NCI-H2196 (cell line): ENCODE data around the gene PITX1.

Experiments
- DNase-seq: peaks from one replicate; lab custom pipeline; 2025; ENCODE audit not compliant: unreplicated experiment; lab: John Stamatoyannopoulos, UW

PITX1 gene

DNA sequence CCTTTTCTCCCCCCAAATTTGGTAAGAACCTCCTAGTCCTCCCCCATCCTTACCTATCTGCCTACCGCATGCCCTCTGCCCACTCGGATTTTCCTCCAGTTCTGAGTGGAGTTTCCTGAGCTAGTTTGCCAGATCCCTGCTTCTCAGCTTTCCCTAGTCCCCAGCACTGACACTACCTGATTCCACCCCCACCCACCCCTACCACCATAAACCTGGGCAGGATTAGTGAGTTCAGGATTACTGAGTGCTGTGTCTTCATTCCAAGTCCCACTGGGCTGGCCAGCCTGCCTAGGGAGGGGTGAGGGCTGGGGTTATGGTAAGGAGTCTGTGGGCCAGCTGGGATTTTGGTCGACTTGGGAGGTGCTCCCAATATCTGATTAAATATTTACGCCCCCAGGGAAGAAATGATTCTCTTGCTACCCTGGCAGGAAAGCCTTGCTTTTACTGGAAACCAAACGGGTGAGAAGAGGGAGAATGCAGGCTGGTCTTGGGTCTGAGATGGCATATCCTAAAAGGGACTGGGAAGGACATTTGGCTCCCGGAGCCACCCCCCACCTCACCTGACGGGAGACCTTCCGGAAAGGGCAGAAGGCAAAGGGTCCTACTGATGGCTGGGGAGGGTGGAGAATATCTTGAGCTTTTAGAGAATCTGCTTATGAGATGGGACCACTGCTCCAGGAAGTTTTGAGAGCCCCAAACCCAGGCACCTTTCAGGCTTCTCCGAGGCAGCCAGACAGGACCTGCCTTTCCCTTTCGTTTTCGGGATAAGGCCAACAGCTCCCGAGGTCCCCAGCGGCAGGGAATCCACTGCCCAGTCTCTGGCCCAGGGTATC is 3.7 kb downstream of the PITX1 start:
- no peak for DNase-seq

DNA sequence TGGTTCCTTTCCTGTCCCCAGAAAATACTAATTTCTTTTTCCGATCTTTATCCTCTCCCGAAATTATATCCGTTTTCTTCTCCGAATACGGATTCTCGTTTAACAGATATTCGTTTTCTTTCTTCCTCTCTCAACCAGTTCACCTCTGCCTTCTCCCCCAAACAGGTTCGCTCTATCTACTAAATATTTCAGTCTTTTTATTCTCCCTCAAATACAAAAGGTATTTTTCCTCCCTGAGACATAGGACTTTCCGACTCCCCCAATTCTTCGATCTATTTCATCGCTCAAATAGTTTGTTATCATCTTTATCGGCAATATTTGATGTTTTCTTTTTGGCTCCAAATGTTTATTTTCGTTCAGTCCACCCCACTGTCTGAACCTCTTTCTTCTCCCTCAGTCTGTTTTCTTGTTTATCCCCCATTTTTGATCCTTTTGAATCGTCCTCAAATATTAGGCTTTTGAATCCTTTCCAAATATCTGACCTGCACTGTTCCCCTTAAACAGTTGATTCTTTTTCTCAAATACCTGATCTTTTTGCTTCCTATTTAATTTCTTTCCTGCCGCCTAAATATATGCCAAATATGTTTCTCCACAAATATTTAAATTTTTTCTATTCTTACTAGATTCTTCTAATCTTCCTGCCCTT is 4.4 kb downstream of the PITX1 start:
- no peak for DNase-seq

DNA sequence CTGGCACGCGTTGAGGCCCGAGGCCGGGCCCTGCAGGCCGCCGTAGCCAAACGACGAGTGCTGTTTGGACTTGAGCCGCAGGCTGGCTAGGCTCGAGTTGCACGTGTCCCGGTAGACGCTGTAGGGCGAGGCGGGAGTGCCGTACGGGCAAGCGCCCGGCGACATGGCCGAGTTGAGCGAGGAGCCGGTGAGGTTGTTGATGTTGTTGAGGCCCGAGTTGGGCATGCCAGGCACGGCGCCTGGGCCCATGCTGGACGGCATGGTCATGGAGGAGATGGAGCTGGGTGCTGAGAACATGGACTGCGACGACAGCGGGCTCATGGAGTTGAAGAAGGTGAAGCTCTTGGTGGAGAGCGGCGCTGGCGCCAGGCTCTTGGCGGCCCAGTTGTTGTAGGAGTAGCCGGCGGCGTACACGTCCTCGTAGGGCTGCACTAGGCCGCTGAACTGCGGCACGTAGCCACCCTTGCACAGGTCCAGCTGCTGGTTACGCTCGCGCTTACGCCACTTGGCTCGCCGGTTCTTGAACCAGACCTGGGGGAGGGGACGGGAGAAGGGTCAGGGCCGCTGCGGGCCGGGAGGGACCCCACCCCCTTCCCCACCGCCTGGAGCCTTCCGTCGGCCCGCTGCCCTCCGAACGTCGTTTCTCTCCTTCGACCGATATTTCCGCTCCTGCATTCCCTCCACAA is 5.1 kb downstream of the PITX1 start:
- no peak for DNase-seq

DNA sequence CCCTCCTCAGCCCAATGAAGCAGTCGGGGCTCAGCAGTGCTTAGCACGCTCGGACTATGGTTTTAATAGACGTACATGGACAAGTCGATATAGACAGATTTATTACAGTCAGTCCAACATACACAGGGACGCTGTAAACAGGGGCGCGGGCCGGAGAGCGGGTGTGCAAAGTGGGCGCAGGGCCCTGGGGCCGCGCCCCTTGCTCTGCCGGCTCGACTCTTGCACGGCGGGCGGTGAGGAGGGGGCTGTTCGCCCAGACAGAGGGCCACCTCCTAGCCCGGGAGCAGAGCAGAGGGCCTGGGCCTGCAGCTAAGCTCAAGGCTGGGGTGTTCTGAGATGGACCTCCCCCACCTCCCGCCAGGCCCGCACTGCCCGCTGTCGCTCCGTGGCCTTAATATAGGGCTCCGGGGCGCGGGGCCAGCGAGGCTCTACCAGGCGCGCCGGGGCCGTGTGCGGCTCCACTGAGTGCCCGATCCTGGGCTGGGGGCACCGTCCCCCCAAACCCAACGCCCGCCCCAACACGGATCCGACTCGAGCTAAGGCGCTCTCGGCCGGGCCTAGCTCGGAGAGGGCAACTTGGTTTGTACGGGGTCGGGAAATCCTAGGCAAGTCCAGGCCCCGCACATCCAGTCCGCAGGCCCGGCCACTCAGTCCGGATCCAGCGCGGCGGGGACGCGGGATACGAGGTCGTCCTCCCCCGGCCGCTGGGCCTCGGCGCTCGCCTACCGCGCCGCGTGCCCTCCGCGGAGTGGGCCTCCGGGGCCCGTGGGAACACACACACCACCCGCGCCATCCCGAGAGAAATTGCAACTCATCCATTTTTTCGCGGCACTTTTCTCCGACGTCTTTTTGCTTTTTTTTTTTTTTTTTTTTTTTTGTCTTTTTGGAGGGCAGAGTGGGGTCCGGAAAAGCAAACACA is 6.1 kb downstream of the PITX1 start:
- no peak for DNase-seq

DNA sequence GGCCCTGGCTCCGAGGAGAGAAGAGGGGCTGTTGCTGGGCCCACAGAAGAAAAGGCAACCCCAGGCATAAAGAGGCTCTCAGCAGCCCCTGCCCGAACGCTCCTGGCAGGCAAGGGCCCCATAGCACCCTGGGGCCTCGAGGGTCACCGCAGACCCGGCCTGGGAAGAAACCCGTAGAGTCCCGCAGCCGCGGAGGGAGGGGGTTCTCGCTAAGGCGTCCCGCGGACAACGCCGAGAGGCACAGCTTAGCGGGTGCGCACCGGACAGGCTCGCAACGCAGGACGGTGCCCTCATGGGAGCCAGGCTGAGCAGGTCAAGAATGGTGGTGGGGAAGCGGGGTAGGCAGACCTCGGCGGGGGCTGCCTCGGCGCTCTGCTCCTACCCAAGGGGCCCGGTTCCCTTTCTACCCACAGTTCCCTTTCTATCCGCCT is 6.7 kb downstream of the PITX1 start:
- DNase-seq: no peak

DNA sequence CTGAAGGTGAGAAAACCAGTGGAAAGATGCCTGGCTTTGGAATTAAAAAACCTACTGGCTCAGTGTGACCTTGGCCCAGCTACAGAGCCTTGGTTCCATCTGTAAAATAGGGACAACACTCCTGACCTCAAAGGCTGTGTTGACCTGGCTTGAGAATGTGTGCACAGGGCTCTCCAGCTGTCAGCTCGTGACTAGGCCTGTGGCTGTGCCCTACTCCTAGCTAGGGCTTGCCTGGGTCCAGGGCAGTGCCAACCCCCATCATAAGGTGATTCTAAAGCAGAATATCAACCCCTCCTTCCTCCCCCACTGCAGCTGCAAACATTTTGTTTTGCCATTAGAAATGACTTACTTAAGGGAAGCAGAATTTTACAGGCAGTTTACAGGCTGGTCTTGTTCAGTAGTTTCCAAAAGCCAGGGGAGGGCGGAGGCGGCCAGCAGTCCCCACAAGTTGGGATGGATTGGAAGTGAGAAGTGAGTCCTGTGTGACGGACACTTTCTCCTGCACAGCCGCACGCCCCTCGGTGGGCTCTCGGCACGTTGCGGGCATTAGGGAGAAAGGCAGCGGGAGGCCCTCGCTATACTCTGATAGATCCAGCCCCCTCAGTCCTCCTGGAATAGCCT is 7.3 kb downstream of the PITX1 start:
- no peak for DNase-seq

DNA sequence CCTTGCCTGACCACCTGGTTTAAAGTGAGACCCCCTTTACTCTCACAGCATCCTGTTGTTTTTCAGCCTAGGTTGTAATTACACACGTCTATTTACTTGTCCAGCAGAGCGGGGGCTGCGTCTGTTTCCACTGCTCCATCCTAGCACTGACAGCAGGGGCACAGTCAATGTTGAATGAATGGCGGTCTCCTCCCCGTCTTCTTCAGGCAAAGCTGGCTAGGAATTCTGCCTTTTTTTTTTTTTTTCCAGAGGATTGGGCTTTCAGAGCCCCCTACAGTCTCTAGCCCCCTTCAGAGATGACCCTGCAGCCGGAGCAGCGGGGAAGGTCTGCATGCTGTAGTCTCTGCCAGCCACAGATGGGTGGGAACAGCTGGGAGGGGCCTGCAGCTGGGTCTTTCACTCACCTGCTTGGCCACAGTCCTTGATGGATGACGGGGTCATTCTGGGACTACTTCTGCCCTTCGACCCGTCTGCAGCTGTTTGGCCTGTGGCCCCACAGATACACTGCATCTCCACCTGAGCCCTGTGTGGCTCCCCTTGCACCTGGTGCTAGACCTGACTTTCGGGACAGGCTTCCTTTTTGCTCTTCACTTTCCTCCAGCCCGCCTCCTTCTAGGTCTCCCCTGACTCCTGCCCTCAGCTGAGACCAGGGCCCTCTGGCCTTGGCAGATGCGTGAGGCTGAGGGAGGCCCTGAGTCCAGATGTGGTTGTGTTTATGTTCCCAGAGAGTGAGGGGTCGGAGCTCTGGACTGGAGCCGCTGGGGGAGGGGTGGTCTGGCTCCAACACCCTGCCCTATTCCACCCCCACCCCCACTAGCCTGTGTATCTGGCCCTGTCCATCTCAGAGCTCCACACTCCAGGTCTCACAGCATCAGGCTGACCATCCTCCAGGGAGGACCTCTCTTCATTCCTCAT is 8.0 kb downstream of the PITX1 start:
- DNase-seq: no peak

DNA sequence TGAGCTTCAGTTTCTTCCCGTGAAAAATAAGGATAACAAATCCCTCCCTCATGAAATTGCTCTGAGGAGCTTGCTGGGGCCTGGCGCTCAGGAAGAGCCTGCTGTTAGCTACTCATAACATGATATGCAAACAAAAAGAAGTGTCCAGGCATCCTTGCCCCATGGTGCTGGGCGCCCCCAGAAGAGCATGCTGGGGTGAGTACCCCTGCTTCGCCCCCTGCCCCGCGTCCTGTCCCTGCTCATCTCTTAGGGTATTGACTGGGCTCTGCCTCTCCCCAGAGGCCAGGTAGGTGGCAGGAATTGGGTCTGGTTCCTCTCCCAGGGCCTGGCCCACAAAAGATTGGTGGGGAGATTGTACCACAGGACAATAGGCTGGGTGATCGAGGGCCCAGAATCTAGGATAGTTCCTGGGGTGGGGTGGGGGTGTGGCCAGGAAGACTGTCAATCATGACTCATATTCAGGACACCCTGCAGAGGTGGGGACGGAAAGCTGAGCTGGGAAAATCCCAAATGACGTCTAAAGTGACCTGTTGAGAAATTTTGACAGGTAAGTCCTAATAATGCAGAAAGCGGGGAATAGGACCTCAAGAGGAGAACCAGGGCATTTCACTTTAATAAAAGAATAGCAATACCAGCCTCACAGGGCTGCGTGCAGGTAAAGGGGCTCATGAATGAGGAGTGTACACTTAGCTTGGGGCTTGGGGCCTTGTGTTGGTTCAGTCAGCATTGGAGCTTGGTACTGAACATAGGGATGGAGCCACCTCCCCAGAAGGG is 8.9 kb downstream of the PITX1 start:
- DNase-seq: no peak

DNA sequence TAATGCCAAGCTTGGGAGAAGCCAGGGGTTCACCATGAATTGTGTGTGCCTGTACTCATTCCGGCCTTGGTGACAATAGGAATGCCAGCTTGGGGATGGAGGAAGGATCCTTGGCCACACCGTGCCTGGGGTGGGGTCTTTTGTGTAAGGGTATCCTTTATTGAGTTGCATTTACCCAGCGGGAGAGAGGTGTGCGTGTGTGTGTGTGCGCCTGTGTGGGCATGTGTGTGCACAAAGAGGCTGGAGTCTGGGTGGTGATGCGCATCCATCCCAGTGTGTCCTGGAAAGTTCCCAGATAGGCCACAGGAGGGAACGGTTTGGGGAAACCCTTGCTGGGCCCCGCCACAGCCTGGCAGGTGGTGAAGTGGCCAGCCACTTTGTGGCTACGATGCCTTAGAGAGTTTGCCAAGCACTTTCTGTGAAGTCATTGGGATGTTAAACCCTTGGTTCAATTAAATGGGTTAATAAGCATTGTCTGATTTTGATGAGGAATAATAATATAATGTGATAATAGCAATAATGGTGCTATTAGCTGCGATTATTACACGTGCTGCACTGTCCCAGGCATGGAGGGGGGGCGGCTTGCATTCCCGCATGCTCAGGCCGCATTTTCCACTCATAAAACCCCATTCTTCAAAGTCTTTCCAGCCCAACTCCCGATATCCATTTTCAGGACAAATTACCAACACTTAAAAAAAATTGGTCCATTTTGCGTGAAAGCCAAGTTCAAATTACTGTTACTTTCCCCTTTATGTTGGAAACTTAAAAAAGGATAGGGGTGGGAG is 13.7 kb downstream of the PITX1 start:
- no peak for DNase-seq

DNA sequence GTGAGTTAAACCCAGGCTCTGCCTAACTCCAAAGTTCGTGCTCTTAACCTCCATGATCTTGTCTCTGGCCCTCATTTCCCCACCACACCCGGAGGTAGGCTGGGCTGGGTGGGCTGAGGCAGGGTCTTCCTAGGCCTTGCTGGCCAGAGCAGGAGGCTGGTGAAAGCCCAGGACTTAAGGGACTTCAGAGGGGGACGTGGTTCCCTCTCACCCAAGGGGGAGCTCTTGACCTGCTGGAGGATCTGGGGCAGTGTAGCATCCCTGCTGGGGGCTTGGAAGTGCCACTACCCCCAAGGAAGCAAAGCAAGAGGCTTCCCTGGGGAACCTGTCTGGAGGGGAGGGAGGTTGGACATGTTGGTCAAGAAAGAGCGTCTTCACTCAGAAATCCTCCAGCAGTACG is 14.7 kb downstream of the PITX1 start:
- no peak for DNase-seq

DNA sequence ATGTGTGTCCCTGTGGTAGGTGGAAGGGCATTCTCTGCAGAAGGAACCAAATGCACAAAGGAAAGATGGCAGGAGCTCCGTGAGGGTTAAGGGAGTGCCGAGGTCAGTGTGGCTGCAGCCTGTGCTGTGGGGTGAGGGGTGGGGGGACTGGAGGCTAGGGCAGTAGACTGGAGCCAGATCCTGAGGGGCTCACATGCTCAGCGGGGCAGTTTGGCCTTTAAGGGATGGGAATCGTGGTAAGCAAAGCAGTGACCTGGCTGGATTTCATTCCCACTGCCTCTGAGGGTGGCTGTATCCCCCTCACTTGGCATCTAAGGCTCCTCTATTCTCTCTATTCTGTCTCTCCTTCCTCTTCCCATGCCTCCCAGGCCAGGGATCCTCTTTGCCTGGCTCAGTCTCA is 15.6 kb downstream of the PITX1 start:
- no peak for DNase-seq

DNA sequence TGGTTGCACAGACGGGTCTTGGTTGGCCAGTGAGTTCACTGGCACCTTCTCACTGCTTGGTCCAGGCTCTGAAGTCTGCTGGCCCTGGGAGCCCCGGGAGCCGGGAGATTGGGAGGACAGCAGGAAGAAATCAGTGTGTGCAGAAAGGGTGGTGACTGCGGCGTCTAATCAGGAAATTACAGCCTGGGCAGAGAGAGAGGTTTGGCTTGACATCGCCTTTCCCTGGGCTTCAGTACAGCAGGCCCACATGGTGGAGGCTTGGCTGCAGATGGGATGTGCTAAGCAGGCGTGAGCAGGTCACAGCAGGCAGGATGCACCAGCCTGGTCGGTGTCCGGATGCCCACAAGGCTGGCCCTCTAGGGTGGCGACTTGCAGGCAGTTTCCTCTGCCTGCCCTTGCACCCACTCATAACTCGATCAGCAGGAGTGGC is 17.2 kb downstream of the PITX1 start:
- DNase-seq: no peak

DNA sequence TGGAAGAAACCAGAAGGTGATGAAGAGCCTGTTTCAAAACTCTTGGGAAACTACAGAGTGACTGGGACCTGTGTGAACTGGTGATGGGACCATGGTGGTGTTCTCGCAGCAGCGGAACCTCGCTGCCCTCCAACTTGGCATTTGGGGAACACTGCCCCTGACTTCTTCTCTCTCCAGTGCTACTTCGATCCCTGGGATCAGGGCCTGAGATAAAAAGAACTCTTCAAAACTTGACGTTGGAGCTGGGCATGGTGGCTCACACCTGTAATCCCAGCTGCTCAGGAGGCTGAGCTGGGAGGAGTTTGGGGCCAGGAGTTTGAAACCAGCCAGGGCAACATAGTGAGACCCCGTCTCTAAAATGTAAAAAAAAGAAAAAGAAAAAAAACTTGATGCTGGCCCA is 18.1 kb downstream of the PITX1 start:
- no peak for DNase-seq

DNA sequence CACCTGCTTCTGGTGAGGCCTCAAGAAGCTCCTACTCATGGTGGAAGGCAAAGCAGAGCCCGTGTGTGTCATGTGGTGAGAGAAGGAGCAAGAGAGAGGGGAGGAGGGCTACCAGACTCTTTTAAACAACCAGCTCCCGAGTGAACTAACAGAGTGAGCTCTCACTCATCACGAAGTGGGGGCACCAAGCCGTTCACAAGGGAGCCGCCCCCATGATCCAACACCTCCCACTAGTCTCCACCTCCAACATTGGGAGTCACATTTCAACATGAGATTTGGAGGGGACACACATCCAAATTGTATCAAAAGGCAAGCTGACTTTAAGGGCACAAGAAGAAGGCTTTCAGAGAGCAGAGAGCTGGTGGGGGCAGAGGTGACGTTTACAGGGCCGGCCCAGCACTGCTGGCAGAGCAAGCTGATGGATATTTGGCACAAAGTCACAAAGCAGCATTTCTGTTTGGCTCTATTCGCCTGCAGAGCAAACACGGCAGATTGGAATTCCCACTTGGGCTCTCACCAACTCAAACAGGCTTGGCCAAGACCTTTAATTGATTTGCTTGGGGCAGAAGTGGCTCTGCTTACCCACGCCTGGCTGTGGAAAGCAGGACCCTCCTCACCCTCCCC is 20.0 kb downstream of the PITX1 start:
- DNase-seq: peak; percentile 47

DNA sequence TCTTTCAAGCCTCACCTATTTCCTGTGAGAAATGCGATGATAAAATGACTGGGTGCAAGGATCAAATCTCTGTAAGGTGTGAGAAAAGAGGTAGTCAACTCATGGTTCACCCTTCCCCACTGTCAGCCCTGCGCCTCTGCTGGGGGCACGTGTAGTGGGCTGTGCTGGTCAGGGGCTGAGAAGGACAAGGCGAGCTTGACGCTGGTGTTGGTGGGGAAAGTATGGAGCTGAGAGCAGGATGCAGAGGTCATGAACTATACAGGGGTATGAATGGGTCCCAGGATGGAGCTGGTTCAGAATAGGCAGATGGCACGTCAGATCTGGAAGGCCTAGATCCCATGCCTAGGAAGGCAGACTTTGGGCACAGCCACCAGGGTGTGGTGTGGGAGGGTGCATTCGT is 20.6 kb downstream of the PITX1 start:
- DNase-seq: no peak

DNA sequence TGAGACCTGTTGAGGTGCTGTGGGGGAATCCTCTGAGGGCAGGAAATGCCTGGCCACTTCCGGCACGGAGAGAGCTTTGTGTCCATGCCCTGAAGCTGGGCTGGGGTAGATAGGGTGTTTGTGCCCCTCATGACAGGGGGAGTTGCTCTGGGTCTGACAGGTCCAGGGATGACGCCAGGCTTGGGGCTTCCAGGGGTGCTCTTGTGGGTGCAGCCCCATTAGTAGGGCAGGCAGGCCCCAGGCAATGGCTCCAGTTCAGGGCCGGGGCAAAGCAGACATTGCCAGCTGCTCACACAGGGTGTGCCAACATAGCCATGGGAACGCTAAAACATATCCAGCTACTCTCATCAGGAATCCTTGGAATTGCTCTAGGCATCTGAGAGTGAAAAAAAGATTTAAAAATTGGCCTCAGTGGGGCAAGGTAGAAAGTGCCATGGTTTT is 21.1 kb downstream of the PITX1 start:
- no peak for DNase-seq

DNA sequence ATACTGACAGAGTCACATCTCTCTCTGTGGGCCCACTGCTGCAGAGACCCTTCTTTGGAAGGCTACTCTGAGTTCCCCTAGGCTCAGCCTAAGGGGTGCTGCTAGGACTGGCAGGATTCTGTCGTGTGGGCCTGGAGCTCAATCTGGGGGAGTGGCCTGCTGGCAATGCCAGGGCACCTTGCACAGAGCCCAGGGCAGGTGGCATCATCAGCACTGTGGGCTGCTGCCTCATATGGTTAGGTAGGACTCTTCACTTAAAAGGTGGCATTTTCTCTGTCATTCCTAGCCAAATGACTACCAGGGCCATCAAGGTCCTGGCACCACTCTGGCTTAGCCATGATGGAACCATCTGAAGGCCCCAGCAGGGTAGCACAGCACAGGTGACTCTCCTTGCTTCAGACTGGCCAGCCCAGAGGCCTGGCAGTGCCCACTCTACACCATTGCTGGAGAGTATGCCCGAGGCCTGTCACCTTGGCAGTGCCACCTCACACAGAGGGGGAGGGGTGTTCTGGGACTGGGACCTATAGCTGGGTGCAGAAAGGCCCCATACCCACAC is 21.9 kb downstream of the PITX1 start:
- DNase-seq: no peak
